Measurements from ENCODE around the gene GTPBP2.
"Not testable (repeated sequence)": the region's sequence is repeated elsewhere in the genome, so short reads cannot be mapped to it uniquely, and the experiment has no call there.

The GTPBP2 gene

GRCh38 chr6:43629104-43629504, at the start of gene GTPBP2:
TSS of gene GTPBP2 (minus strand) at chr6:43629264. CDS start at chr6:43629162, 102 bp downstream.
- peak; percentile 94 for DNase-seq (ENCODE audit: low read depth)

- DNase-seq (ENCODE audit: low read depth) = no peak
Observed at GRCh38 chr6:43678341-43678740, 49.3 kb upstream of the GTPBP2 start.

DNA sequence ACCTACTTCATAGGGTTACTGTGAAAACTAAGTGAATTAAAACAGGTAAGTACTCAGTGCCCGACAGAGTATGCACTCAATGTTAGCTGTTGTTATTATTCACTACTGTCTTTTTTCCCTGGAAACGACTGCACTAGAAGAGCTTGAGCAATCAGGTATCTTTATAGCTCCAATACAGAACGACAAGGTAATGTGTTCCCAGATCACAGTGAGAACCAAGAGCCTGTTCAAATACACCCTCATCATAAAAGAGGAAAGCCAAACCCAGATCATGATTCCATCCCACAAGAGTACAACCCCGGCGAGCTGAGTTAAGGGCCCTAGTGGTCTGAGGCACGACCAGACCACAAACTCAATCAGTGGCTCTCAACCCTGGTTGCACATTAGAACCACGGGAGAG, 48.7 kb upstream of the GTPBP2 start:
- DNase-seq (ENCODE audit: low read depth) = no peak

DNA sequence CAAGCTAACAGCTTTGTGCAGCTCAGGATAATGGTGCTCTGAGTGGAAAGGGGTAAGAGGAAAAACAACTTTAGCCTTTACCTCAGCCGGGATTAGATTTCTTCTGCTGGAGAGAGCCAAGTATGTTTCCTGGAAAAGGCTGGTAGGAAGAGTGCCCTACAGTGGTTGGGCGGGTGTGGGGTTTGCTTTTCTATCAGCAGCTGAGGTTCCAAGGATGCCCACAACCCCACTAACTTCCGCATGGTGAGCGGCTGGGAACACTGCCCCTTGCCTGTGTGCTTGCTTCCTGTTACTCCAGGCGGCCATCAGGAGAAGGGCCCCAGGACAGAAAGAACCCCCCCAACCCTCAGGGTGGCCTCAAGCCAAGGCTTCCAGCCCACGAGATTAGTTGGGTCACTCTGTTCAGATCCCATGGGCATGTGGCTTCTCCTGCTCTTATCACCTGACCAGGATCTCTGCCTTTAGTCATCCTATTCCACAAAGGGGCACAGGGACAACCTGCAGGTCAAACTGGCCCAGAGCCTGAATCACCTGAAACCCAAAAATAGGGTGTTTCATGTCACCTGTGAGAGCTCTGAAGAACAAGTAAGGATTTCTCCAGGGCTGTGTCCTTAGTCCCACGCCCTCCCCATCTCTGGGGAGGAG, 48.0 kb upstream of the GTPBP2 start:
- no peak for DNase-seq (ENCODE audit: low read depth)

DNA sequence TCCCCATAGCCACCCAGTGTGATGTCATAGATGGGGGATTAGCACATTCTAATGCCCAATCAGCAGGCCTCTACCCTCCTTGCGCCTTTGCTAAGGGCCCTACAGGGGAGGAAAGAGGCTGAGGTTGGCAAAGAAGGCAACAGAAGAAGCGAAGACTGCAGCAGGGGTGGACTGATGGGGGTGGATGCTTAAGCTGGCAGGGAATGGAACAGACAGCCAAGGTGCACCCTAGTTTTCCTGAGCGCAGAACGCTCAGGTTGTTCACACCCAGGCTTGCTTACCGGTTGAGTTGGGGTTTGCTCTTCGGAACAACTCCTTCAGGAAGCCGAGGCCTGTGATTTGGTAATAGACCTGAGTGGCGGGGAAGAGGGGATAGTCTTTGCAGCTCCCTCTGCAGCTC, 45.9 kb upstream of the GTPBP2 start:
- DNase-seq (ENCODE audit: low read depth) = no peak

DNA sequence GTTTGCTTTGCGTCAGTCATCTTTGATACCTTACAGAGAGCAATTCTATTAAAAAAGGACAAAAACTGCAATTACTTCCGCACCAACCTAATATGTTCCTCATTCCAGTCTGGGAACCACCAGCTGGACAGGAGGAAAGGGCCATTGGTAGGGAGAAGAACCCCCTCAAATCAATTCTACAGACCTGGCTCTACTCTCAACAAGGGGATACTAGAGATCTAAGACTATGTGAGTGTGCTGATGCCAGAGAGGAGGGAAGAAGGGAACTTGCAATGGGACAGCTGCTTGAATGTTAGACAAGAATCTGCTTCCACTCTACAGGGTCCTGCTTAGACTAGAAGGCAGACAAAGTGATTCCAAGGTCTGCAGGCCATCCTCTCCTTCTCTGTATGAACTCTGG, 45.2 kb upstream of the GTPBP2 start:
- DNase-seq (ENCODE audit: low read depth) = no peak

GRCh38 chr6:43673444-43674084, 44.5 kb upstream of the GTPBP2 start:
- no peak for DNase-seq (ENCODE audit: low read depth)

- no peak for DNase-seq (ENCODE audit: low read depth)
Observed at GRCh38 chr6:43671801-43672690, 43.0 kb upstream of the GTPBP2 start.

DNA sequence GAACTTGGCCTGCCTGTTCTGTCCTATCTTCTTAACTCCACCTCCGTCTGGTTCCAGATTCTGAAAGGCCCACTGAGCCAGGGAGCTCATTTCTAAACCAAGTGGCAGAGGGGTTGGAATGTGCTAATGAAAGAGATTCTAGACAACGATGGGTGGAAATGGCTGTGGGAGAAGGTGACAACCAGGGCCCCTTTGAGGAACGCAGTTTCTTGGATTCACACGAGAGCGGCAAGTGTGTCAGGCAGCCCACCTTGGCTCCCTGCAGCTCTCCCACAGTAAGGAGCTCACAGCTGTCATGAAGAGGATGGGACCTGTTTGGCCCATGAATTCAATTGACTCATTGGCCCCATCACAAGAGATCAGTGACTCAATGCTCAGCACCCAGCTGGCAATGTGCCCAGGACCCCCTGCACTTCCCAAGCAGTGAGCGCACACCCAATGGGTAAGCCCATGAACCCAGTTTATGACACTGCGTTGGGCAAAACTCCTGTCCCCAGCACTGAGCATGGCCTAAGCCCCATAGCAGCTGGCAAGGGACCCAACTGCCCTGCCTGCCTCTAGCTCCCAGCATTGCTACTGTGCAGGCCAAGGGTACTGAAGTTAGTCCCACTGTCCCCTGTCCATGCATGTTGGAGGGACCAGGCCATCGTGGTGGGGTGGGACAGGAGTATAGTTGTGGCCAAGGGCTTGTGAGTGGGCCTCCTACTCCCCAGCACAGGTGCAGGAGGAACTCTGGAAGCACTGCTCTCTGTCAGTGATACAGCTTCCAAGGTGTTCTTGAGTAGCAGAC, 42.1 kb upstream of the GTPBP2 start:
- DNase-seq (ENCODE audit: low read depth) = no peak

DNA sequence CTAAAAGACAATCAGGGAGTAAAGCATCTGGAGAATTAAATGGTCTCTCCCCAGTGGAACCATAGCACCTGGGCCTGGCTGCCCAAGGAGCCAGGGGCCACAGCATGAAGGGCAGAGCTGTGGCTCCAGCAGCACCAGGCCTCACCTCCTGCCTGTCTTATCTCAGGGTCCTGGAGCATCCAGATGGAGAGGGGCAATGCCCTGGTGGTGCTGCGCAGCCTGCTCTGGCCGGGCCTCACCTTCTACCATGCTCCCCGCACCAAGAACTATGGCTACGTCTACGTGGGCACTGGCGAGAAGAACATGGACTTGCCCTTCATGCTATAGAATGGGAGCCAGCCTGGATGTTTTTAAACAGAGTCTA, 41.5 kb upstream of the GTPBP2 start:
- DNase-seq (ENCODE audit: low read depth) = no peak

DNA sequence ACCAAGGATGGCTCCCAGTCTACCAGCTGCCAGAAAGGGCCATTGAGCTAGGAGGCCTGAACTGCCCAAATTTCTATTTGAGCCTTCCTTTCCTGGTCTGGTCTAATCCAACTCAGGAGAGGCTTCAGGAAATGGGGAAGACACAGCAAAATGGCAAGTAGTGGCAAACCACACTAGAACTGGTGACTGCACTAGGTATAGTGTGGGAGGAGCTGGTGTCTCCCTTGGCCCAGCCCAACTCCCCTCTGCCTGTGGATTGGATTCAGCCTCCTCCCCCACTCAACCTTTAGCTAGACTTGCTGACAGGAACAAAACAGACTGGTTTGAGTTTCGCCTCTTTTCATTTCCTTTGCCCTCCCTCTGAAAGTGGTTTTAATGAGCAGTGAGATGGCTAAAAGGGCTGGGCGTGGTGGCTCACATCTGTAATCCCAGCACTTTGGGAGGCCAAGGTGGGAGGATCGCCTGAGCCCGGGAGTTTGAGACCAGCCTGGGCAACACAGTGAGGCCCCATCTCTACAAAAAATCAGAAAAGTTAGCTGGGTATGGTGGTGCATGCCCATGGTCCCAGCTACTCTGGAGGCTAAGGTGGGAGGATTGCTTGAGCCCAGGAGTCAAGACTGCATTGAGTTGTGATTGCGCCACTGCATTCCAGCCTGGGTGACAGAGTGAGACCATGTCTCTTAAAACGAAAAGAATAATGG, 41.0 kb upstream of the GTPBP2 start:
- no peak for DNase-seq (ENCODE audit: low read depth)

DNA sequence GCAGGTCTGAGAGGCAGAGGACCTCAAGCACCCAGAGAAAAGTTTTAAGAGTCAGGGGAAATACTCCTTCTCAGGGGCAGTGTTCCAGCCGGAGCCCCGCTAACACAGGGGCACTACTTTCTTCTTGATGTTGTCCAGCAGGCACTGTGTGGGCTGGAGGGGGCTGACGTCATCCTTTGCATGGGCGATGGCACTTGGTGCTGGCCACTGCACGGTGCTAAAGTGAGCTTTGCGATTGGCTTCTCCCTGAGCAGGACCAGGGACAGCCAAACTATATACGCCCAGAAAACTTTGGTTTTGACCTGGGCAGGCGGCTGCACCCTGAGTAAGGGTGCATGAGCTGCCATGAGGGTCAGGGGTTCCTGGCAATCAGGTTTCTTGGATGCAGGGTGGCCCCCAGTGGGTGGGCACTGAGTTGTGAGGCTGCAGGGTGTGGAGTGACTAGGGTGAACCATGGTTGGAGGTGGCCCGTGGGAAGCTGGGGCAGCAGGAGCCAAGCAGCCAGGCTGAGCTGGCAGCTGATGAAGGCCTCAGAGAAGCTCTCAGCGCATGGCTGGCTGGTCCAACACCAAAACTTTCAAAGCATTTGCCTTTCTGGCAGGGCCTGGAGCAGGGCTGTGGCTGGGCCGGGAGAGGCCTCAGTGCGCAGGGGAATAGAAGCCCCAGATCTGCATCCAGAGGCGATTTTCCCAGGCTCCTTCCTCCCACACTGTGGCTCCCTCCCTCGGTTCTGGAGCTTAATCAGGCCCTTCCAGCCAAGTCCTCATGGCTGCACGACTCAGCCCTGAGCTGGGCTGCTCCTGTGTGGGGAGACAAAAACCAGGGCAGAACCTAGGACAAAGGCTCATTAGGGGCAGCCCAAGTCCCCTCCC, 40.2 kb upstream of the GTPBP2 start:
- no peak for DNase-seq (ENCODE audit: low read depth)

- no peak for DNase-seq (ENCODE audit: low read depth)
Observed at GRCh38 chr6:43668151-43669028, 39.3 kb upstream of the GTPBP2 start.

- DNase-seq (ENCODE audit: low read depth) = peak; percentile 51
Observed at GRCh38 chr6:43667245-43668150, 38.4 kb upstream of the GTPBP2 start.

DNA sequence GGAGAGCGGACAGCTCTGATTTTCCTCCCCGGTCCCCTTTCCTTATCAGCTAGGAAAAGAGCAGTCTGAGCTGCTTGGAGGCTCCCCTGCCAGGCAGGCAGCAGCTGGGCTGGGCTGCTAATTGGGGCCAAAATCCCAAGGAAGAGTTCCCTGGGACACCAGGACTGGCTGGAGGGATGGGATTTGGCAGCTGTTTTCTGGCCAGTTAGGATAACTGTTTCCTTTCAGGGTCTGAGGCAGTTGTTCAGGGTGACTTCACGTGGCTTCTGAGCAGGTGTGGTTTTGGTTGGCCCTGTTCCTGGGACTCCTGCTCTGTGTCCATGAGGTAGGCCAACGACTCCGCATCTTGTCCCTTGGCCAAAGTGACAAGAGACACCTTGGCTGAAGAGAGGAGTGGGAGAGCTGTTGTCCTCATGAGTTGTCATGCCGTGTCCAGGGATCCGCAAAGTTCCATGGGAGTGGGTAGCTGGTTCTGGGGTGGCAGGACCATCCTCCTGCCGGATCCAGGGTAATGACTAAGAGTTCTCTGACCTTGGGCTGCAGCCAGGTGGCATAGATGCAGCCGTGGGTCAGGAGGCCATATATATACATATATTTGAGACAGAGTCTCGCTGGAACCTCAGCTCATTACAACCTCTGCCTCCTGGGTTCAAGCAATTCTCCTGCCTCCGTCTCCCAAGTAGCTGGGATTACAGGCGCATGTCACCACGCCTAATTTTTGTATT, 37.3 kb upstream of the GTPBP2 start:
- DNase-seq (ENCODE audit: low read depth) = no peak

GRCh38 chr6:43665376-43665775, 36.3 kb upstream of the GTPBP2 start:
- DNase-seq (ENCODE audit: low read depth) = no peak

GRCh38 chr6:43662948-43663347, 33.9 kb upstream of the GTPBP2 start:
- DNase-seq (ENCODE audit: low read depth) = not testable (repeated sequence)

- DNase-seq (ENCODE audit: low read depth) = no peak
Observed at GRCh38 chr6:43658161-43658560, 29.1 kb upstream of the GTPBP2 start.

All from stimulated activated CD8-positive, alpha-beta memory T cell treated with anti-CD3 and anti-CD28 coated beads, Interleukin-12 subunit alpha, Interleukin-12 subunit beta, amount 100 ng/mL, for 4 hours (primary cell).